Heart right ventricle (tissue), 16 donors: ENCODE measurements around the gene PAQR5. TPM values are rescaled to one million over a fixed set of nuclear protein-coding genes. Genes with fewer than 3 reads are reported as not detected.

Experiments
- ATAC-seq, 8 donors: fragments of 200-7000 bp; cut with Tn5 transposase; one replicate each; pipeline ENCODE4 v1.9.1; 2020; ENCODE audit warnings: mild to moderate bottlenecking in 8 of 8, moderate library complexity in 8 of 8, moderate number of reproducible peaks in 1 of 8
- DNase-seq, 2 donors: peaks; one replicate each; pipeline ENCODE4 v3.0.0-alpha.2; 2020
- H3K27ac ChIP-seq, 10 donors: fragments of 200-600 bp; sonication (generic) in 2 of 10; one replicate each; pipeline versions ENCODE4 v1.5.0 to v1.8.0; 2020 to 2022; ENCODE audit warnings: mild to moderate bottlenecking in 3 of 10
- H3K27me3 ChIP-seq, 7 donors: fragments of 200-600 bp; one replicate each; pipeline ENCODE4 v1.8.0; 2021 to 2022; ENCODE audit warnings: mild to moderate bottlenecking in 2 of 7
- H3K36me3 ChIP-seq, 9 donors: fragments of 200-600 bp; sonication (generic) in 1 of 9; one replicate each; pipeline versions ENCODE4 v1.5.0 to v1.8.0; 2020 to 2022; ENCODE audit warnings: mild to moderate bottlenecking in 2 of 9
- H3K4me1 ChIP-seq, 9 donors: fragments of 200-600 bp; sonication (generic) in 1 of 9; one replicate each; pipeline versions ENCODE4 v1.5.0 to v1.8.0; 2020 to 2022; ENCODE audit warnings: mild to moderate bottlenecking in 4 of 9
- H3K4me3 ChIP-seq, 10 donors: fragments of 200-600 bp; sonication (generic) in 2 of 10; one replicate each; pipeline versions ENCODE4 v1.5.0 to v1.8.0; 2020 to 2022; ENCODE audit warnings: mild to moderate bottlenecking in 7 of 10, moderate library complexity in 2 of 10
- H3K9me3 ChIP-seq, 11 donors: fragments of 200-600 bp in 10 of 11; sonication (generic) in 2 of 11; one replicate each; pipeline versions ENCODE4 v1.5.0 to v1.8.0; 2013 to 2022; ENCODE audit warnings: mild to moderate bottlenecking in 2 of 11, control low read depth in 1 of 11, moderate library complexity in 1 of 11
- WGBS, 2 donors: extraction: QIAGEN DNeasy Blood & Tissue Kit; methylation state at CpG; one replicate each; pipeline ENCODE4 v1.1.7; 2013; ENCODE audit warnings: inconsistent platforms in 1 of 2; 5-methylcytosine and 5-hydroxymethylcytosine counted together
- intact Hi-C, 10 donors: fragments of 100-400 bp; cut with DNase I; formaldehyde crosslinking; loops; one replicate each; pipeline versions ENCODE4 v1.11.1 to v1.14.2; 2022
- polyA plus RNA-seq, 2 donors: library from polyadenylated mRNA; stranded (reverse); fragments of 200-250 nt; gene quantifications; one replicate each; pipeline ENCODE4 v1.2.3, GENCODE V29; 2013
- total RNA-seq, 10 donors: library from RNA; stranded (reverse); fragmentation: NEBNext Ultra II Directional in 3 of 10; extraction: Animal tissue kit (Norgen Biotek cat#: 25700) in 3 of 10; gene quantifications; one replicate each; pipeline versions ENCODE4 v1.2.1 to v1.2.4, GENCODE V29; 2021 to 2023
- TF ChIP-seq, protein P1 (sequence below), 9 donors: fragments of 200-600 bp; sonication (generic) in 2 of 9; IDR thresholded peaks; one replicate each; pipeline versions ENCODE4 v1.5.0 to v1.8.0; 2021 to 2022; ENCODE audit warnings: antibody characterized with exemption in 9 of 9, mild to moderate bottlenecking in 5 of 9, moderate library complexity in 1 of 9
- donor health status: Arrhythmogenic right ventricular cardiomyopathy.
- donor health status: ischemic (EF 13 %, LVEDD 7.1; RV severe dilation, severe dysfunction).
- donor health status: healthy with polysubstance abuse.
- donor health status: DM: no; HTN: yes; CAD: no.
- donor health status: DM: no; HTN: no; CAD: no.
- donor health status: ischemic (EF 25% LVEDD 6.9; RV normal size, moderate dysfunction).
- donor health status: ischemic (EF 25% LVEDD 5.7; RV mildly dilated, moderate dysfunction).
- donor health status: healthy.
- donor health status: DM: yes; HTN: yes; CAD: no.
- donor health status: Ischemic cardiomyopathy.
- donor health status: ischemic (EF 35%, LVEDD 5.7; RV mildly dilated, moderate dysfunction).
- donor health status: nonischemic (EF 11% LVEDD 7.7; RV severe dilation, severe dysfunction).
- donor health status: DM: yes; HTN: yes; CAD: no.
- donor health status: PGD.
- donor health status: ischemic (EF 29% LVEDD 5.4; RV normal size, mild dysfunction).
- donor health status: nonischemic (EF 23%, LVEDD 6.1; RV moderate dilation, normal function).

PAQR5 gene
- total and polyA plus RNA-seq, 12 donors: 0.32 to 1.0 (median 0.60) TPM

DNA sequence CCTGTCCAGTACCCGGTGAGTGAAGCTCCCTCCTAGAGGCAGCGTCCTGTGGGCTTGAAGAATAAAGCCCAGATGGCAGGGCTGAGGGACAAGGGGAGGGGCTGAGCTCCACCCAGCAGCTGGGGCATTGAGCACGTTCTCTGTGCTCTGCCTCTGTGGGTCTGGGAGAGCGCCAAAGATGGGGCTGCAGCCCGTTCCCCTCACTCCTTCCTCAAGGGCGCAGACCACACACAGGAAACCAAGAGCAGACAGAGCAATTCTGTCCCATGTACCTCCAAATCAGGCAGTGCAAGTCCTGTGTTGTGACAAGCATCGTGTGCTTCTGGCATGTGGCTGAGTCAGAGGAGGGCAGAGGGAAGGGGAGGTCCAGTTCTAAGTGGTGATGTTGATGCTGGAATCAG, 99.8 kb downstream of the PAQR5 start:
- no peak for DNase-seq
- TF ChIP-seq, protein P1, sequence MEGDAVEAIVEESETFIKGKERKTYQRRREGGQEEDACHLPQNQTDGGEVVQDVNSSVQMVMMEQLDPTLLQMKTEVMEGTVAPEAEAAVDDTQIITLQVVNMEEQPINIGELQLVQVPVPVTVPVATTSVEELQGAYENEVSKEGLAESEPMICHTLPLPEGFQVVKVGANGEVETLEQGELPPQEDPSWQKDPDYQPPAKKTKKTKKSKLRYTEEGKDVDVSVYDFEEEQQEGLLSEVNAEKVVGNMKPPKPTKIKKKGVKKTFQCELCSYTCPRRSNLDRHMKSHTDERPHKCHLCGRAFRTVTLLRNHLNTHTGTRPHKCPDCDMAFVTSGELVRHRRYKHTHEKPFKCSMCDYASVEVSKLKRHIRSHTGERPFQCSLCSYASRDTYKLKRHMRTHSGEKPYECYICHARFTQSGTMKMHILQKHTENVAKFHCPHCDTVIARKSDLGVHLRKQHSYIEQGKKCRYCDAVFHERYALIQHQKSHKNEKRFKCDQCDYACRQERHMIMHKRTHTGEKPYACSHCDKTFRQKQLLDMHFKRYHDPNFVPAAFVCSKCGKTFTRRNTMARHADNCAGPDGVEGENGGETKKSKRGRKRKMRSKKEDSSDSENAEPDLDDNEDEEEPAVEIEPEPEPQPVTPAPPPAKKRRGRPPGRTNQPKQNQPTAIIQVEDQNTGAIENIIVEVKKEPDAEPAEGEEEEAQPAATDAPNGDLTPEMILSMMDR (IDR thresholded peaks at IDR 0.05): no peak

DNA sequence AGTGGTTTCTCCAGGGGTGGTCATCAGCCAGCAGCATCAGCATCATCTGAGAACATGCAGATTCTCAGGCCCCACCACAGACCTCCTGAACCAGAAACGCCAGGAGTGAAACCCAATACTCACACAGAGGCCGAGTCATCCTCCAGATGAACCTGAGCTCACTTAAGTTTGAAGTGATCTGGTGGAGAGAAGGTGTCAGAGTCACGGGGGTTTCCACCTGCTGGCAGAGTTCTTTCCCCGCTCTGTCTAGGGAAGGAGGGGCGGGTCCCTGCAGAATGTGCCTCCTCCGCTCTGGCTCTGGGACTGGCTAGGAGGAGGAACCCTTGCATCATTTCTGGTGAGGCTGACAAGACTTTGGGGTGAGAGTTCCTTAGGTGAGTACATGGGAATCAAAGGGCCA, 102.1 kb downstream of the PAQR5 start:
- peaks cover 0 to 2% (median 0%) of the 10 kb centered on the region in 7 donors for H3K27me3 ChIP-seq
- DNase-seq (no peak), ATAC-seq (no peak)
- no peaks in the 10 kb centered on the region for H3K9me3 ChIP-seq
- H3K4me3 ChIP-seq: no peak overlapping the region
- TF ChIP-seq, protein P1 (IDR thresholded peaks at IDR 0.05): no peak
- H3K4me1 ChIP-seq: no peaks in the 10 kb centered on the region
- 88% methylated on average over 6 of the region's 6 CpGs for WGBS, 2 donors
- H3K36me3 ChIP-seq: no peaks in the 10 kb centered on the region
- intact Hi-C loops: no loop called here
- H3K27ac ChIP-seq: no peak overlapping the region

More for the DNA sequence above, 99.8 kb downstream of the PAQR5 start:
- Histone ChIP-seq H3K27ac (no peak overlapping the region), H3K9me3 (no peaks in the 10 kb centered on the region), H3K4me3 (no peak overlapping the region), H3K27me3 (peaks cover 0 to 13% (median 0%) of the 10 kb centered on the region in 7 donors), H3K36me3 (no peaks in the 10 kb centered on the region), H3K4me1 (peaks cover 0 to 14% (median 9%) of the 10 kb centered on the region in 9 donors)
- intact Hi-C loops: loop anchor here in 9 of 10 donors (5.0 to 10.0 kb wide), 5 partner anchors 124 to 244 kb away; partner anchors contain the start of gene GLCE (in 2 of the 9)
- WGBS, 2 donors: 70 to 75% methylated on average over 7 of the region's 7 CpGs
- no peak for ATAC-seq

DNA sequence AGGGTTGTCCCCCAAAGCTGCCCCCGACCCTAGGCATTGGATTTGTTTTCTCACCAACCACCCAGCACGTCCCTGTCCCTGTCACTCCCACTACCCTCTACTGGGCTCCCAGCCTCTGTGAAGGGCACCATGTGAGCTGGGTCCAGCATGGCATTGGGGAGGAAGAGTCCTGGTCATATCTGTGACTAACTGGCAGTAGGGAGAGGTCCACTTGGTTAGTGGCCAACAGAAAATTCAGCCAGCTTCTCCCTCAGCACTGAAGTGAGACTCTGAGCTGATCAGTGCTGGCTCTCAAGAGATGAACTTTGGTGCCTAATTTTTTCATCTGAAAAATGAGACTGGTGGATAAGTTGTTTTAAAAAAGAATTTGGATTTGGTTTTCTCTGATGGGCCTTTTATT, 104.1 kb downstream of the PAQR5 start:
- intact Hi-C loops: no loop called here
- TF ChIP-seq, protein P1 (IDR thresholded peaks at IDR 0.05): no peak
- no peaks in the 10 kb centered on the region for H3K4me1 ChIP-seq
- 90 to 95% methylated on average over 2 of the region's 2 CpGs for WGBS, 2 donors
- no peaks in the 10 kb centered on the region for H3K36me3 ChIP-seq
- H3K27ac ChIP-seq: no peak overlapping the region
- H3K27me3 ChIP-seq: no peaks in the 10 kb centered on the region
- no peak overlapping the region for H3K4me3 ChIP-seq
- no peak for DNase-seq
- no peak for ATAC-seq
- no peaks in the 10 kb centered on the region for H3K9me3 ChIP-seq

DNA sequence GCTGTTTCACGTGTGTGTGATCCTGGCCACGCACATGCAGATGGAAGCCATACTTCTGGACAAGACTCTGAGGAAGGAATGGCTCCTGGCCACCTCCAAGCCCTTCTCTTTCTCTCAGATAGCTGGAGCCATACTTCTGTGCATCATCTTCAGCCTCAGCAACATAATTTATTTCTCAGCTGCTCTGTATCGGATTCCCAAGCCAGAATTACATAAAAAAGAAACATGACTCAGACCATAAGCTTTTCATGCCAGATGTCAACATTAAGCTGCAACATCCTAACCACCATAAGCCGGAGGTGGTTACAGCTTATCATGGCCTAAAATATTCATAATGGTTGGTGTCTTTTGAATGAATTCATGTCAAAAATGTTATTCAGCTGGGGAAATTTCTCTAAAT, 104.9 kb downstream of the PAQR5 start:
- ATAC-seq (no peak), DNase-seq (no peak)
- TF ChIP-seq, protein P1 (IDR thresholded peaks at IDR 0.05): no peak
- Histone ChIP-seq H3K4me1 (no peaks in the 10 kb centered on the region), H3K9me3 (no peaks in the 10 kb centered on the region), H3K4me3 (no peak overlapping the region), H3K36me3 (no peaks in the 10 kb centered on the region), H3K27me3 (no peaks in the 10 kb centered on the region), H3K27ac (no peak overlapping the region)
- intact Hi-C loops: no loop called here
- 75 to 79% methylated on average over 4 of the region's 4 CpGs for WGBS, 2 donors
